HCT116 (cell line): Measurements from ENCODE around the gene C14orf180. TPM values are rescaled to one million over a fixed set of nuclear protein-coding genes. Genes with fewer than 3 reads are reported as not detected.

Experiments
- ATAC-seq: fragments of 200-7000 bp; cut with Tn5 transposase; 2 replicates; pipeline ENCODE4 v1.9.1; 2020; ENCODE audit warnings: mild to moderate bottlenecking, moderate library complexity
- BruUV-seq: library from RNA; stranded (reverse); fragments of 400-500 nt; replicated peaks from 2 replicates; lab custom pipeline; 2021; lab: Mats Ljungman, UMichigan
- CTCF ChIA-PET: fragments of 300-600 bp; sonication (Branson Sonifier 250); formaldehyde crosslinking; loops from one replicate; lab custom pipeline; 2021; ENCODE audit warnings: antibody characterized with exemption; lab: Charles Lee
- POLR2A ChIA-PET: fragments of 300-600, 350-600 bp; sonication (Branson Sonifier 250); formaldehyde crosslinking; loops from one replicate; lab custom pipeline; 2021; ENCODE audit warnings: antibody characterized with exemption; lab: Charles Lee
- RAD21 ChIA-PET, 2 experiments: fragments of 300-600 bp; sonication (Branson Sonifier 250); formaldehyde crosslinking; loops; one replicate each; lab custom pipeline; 2023; ENCODE audit warnings: low total read pairs in 2 of 2; ENCODE audit not compliant: uncharacterized antibody in 2 of 2, unreplicated experiment in 2 of 2, low non-redundant PET in 1 of 2; lab: Charles Lee
- DNase-seq: peaks from one replicate; pipeline ENCODE4 v3.0.0-alpha.2; 2010; ENCODE audit warnings: low read depth, low spot score
- H2AFZ ChIP-seq: fragments of 200-600 bp; shearing (Covaris generic), sonication (generic); 2 replicates; pipeline ENCODE4 v1.6.1; 2017; ENCODE audit warnings: low read depth, mixed run types, mixed read lengths, antibody characterized with exemption, low read length; ENCODE audit not compliant: poor library complexity, severe bottlenecking
- H3K27ac ChIP-seq: 2 replicates; pipeline ENCODE4 v1.5.1; 2012; ENCODE audit warnings: low read depth, low read length
- H3K27me3 ChIP-seq: fragments of 200-600 bp; sonication (generic); 2 replicates; pipeline ENCODE4 v1.6.1; 2016; ENCODE audit warnings: mixed run types, low read length, mixed read lengths; ENCODE audit not compliant: insufficient read depth
- H3K36me3 ChIP-seq, 2 experiments: fragments of 200-500 bp in 1 of 2; fragments of 200-600 bp in 1 of 2; sonication (Bioruptor generic) in 1 of 2; sonication (generic) in 1 of 2; 2 replicates each; pipeline versions ENCODE4 v1.5.1 to v1.6.1; 2014 to 2016; ENCODE audit warnings: low read length in 2 of 2, inconsistent platforms in 1 of 2, mixed read lengths in 1 of 2, mixed run types in 1 of 2; ENCODE audit not compliant: insufficient read depth in 2 of 2, control insufficient read depth in 1 of 2
- H3K4me1 ChIP-seq, 2 experiments: fragments of 200-600 bp in 1 of 2; sonication (generic) in 1 of 2; 2 replicates each; pipeline versions ENCODE4 v1.5.1 to v1.6.1; 2012 to 2017; ENCODE audit warnings: low read length in 2 of 2, inconsistent platforms in 1 of 2, mild to moderate bottlenecking in 1 of 2, mixed read lengths in 1 of 2, mixed run types in 1 of 2, moderate library complexity in 1 of 2; ENCODE audit not compliant: insufficient read depth in 2 of 2, control insufficient read depth in 1 of 2
- H3K4me2 ChIP-seq: fragments of 200-600 bp; sonication (generic); 2 replicates; pipeline ENCODE4 v1.6.1; 2017; ENCODE audit warnings: mixed run types, low read length, mixed read lengths
- H3K4me3 ChIP-seq, 2 experiments: fragments of 200-600 bp in 1 of 2; sonication (generic) in 1 of 2; replicated peaks in 1 of 2; 2 replicates each; pipeline ENCODE4 v1.5.1; 2011 to 2016; ENCODE audit warnings: low read length in 2 of 2, control low read depth in 1 of 2, low read depth in 1 of 2, mild to moderate bottlenecking in 1 of 2, mixed read lengths in 1 of 2, mixed run types in 1 of 2
- H3K79me2 ChIP-seq: fragments of 200-600 bp; sonication (generic); 2 replicates; pipeline ENCODE4 v1.6.1; 2017; ENCODE audit warnings: mild to moderate bottlenecking, mixed run types, low read length, moderate library complexity, mixed read lengths; ENCODE audit not compliant: insufficient read depth
- H3K9ac ChIP-seq: fragments of 200-600 bp; sonication (generic); 2 replicates; pipeline ENCODE4 v1.6.1; 2016; ENCODE audit warnings: low read length, mixed read lengths
- H3K9me2 ChIP-seq: fragments of 200-600 bp; sonication (generic), shearing (Covaris generic); 2 replicates; pipeline ENCODE4 v1.6.1; 2017; ENCODE audit warnings: mixed run types, mild to moderate bottlenecking, moderate library complexity; ENCODE audit not compliant: insufficient read depth
- H3K9me3 ChIP-seq, 2 experiments: fragments of 200-500 bp in 1 of 2; fragments of 200-600 bp in 1 of 2; sonication (Bioruptor generic) in 1 of 2; sonication (generic) in 1 of 2; 2 replicates each; pipeline ENCODE4 v1.6.1; 2014 to 2017; ENCODE audit warnings: low read length in 2 of 2, mixed read lengths in 2 of 2, inconsistent platforms in 1 of 2, low read depth in 1 of 2, mild to moderate bottlenecking in 1 of 2, mixed run types in 1 of 2, moderate library complexity in 1 of 2; ENCODE audit not compliant: control insufficient read depth in 1 of 2, insufficient read depth in 1 of 2
- H4K20me1 ChIP-seq: fragments of 200-600 bp; sonication (generic), shearing (Covaris generic); 2 replicates; pipeline ENCODE4 v1.6.1; 2017; ENCODE audit warnings: mixed run types, mild to moderate bottlenecking, moderate library complexity; ENCODE audit not compliant: insufficient read depth
- CBX3 ChIP-seq: IDR thresholded peaks from 2 replicates; pipeline ENCODE4 v1.6.1; 2012; ENCODE audit warnings: low read depth
- CEBPB ChIP-seq: IDR thresholded peaks from 2 replicates; pipeline ENCODE4 v1.6.1; 2012; ENCODE audit warnings: low read depth
- ELF1 ChIP-seq: IDR thresholded peaks from 2 replicates; pipeline ENCODE4 v1.6.1; 2012; ENCODE audit warnings: low read depth, borderline replicate concordance
- EZH2phosphoT487 ChIP-seq: fragments of 200-600 bp; IDR thresholded peaks from 2 replicates; pipeline ENCODE4 v1.6.1; 2018; ENCODE audit warnings: antibody characterized with exemption, borderline replicate concordance
- FOSL1 ChIP-seq: IDR thresholded peaks from 2 replicates; pipeline ENCODE4 v1.6.1; 2012; ENCODE audit warnings: low read depth
- JUND ChIP-seq: IDR thresholded peaks from 2 replicates; pipeline ENCODE4 v1.6.1; 2012
- POLR2A ChIP-seq: IDR thresholded peaks from 2 replicates; pipeline ENCODE4 v1.7.0; 2011; ENCODE audit warnings: borderline replicate concordance; ENCODE audit not compliant: insufficient read depth, insufficient read length; ENCODE audit errors: extremely low read depth
- POLR2AphosphoS5 ChIP-seq: IDR thresholded peaks from 2 replicates; pipeline ENCODE4 v1.6.1; 2011; ENCODE audit warnings: mild to moderate bottlenecking, low read depth, low read length, moderate library complexity
- RAD21 ChIP-seq: IDR thresholded peaks from 2 replicates; pipeline ENCODE4 v1.6.1; 2012; ENCODE audit warnings: low read depth, mild to moderate bottlenecking
- SIN3A ChIP-seq: IDR thresholded peaks from 2 replicates; pipeline ENCODE4 v1.6.1; 2012; ENCODE audit warnings: low read depth
- SRF ChIP-seq: IDR thresholded peaks from 2 replicates; pipeline ENCODE4 v1.6.1; 2012; ENCODE audit warnings: low read depth
- TCF7L2 ChIP-seq: IDR thresholded peaks from 2 replicates; pipeline ENCODE4 v1.7.0; 2011; ENCODE audit warnings: borderline replicate concordance, inconsistent platforms; ENCODE audit not compliant: insufficient read depth, insufficient read length; ENCODE audit errors: extremely low read depth
- YY1 ChIP-seq: IDR thresholded peaks from 2 replicates; pipeline ENCODE4 v1.6.1; 2011; ENCODE audit warnings: low read length, low read depth, moderate library complexity, mild to moderate bottlenecking; ENCODE audit not compliant: insufficient replicate concordance; ENCODE audit errors: extremely low read depth
- ZFX ChIP-seq: fragments of 450-650 bp; IDR thresholded peaks from 2 replicates; pipeline ENCODE4 v1.6.1; 2017
- ZNF274 ChIP-seq: fragments of 200-500 bp; sonication (Bioruptor generic); IDR thresholded peaks from 2 replicates; pipeline ENCODE4 v1.6.1; 2014; ENCODE audit warnings: mild to moderate bottlenecking, low read depth, low read length, inconsistent platforms
- intact Hi-C: fragments of 100-400 bp; cut with micrococcal nuclease; formaldehyde crosslinking; loops from 2 replicates; pipeline ENCODE4 v1.10.0; 2022
- total RNA-seq: library from RNA; stranded (reverse); gene quantifications from one replicate; pipeline ENCODE4 v1.2.1, GENCODE V29; 2021; ENCODE audit not compliant: unreplicated experiment
- TF ChIP-seq, protein P1 (sequence below): IDR thresholded peaks from 2 replicates; pipeline ENCODE4 v1.6.1; 2012; ENCODE audit warnings: low read depth
- TF ChIP-seq, protein P2 (sequence below): IDR thresholded peaks from 2 replicates; pipeline ENCODE4 v1.6.1; 2012
- TF ChIP-seq, protein P3 (sequence below): IDR thresholded peaks from 2 replicates; pipeline ENCODE4 v1.6.1; 2012
- TF ChIP-seq, protein P4 (sequence below), 3 experiments: fragments of 200-600 bp in 1 of 3; sonication (generic) in 1 of 3; IDR thresholded peaks in 2 of 3; conservative IDR thresholded peaks in 1 of 3; 2 replicates each; pipeline ENCODE4 v1.5.1; 2012 to 2017; ENCODE audit warnings: low read depth in 2 of 3, low read length in 2 of 3, antibody characterized with exemption in 1 of 3, borderline replicate concordance in 1 of 3, control low read depth in 1 of 3, mild to moderate bottlenecking in 1 of 3, mixed read lengths in 1 of 3, mixed run types in 1 of 3, moderate library complexity in 1 of 3; ENCODE audit not compliant: insufficient read depth in 1 of 3

Gene C14orf180
- total RNA-seq, 1 experiment from 2014 or later, result not detected

GRCh38 chr14:104532191-104532555 lies 47.4 kb upstream of the C14orf180 start:
- intact Hi-C loops, result no loop called here
- ChIA-PET POLR2A (no interaction called here), RAD21 (no interaction called here), CTCF (no interaction called here)
- Histone ChIP-seq H3K4me3 (no peak overlapping the region), H3K9me3 (no peaks in the 10 kb centered on the region), H4K20me1 (no peaks in the 10 kb centered on the region), H3K27ac (no peak overlapping the region), H3K4me1 (peaks cover 0 to 3% of the 10 kb centered on the region in 2 experiments; a peak in 1 of 4 replicates), H3K4me2 (no peak overlapping the region), H3K36me3 (no peaks in the 10 kb centered on the region), H3K79me2 (no peaks in the 10 kb centered on the region), H2AFZ (no peak overlapping the region), H3K9me2 (no peaks in the 10 kb centered on the region), H3K27me3 (peaks cover 27% of the 10 kb centered on the region), H3K9ac (no peak overlapping the region)
- no TSS peak for BruUV-seq
- ATAC-seq (no peak), DNase-seq (no peak)
- no peak for TF ChIP-seq EZH2phosphoT487
- TF ChIP-seq, protein P1, sequence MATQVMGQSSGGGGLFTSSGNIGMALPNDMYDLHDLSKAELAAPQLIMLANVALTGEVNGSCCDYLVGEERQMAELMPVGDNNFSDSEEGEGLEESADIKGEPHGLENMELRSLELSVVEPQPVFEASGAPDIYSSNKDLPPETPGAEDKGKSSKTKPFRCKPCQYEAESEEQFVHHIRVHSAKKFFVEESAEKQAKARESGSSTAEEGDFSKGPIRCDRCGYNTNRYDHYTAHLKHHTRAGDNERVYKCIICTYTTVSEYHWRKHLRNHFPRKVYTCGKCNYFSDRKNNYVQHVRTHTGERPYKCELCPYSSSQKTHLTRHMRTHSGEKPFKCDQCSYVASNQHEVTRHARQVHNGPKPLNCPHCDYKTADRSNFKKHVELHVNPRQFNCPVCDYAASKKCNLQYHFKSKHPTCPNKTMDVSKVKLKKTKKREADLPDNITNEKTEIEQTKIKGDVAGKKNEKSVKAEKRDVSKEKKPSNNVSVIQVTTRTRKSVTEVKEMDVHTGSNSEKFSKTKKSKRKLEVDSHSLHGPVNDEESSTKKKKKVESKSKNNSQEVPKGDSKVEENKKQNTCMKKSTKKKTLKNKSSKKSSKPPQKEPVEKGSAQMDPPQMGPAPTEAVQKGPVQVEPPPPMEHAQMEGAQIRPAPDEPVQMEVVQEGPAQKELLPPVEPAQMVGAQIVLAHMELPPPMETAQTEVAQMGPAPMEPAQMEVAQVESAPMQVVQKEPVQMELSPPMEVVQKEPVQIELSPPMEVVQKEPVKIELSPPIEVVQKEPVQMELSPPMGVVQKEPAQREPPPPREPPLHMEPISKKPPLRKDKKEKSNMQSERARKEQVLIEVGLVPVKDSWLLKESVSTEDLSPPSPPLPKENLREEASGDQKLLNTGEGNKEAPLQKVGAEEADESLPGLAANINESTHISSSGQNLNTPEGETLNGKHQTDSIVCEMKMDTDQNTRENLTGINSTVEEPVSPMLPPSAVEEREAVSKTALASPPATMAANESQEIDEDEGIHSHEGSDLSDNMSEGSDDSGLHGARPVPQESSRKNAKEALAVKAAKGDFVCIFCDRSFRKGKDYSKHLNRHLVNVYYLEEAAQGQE, result no peak
- TF ChIP-seq CBX3, result no peak
- TF ChIP-seq POLR2AphosphoS5, result no peak
- TF ChIP-seq ZNF274, result no peak
- TF ChIP-seq SRF, result no peak
- TF ChIP-seq, protein P2, sequence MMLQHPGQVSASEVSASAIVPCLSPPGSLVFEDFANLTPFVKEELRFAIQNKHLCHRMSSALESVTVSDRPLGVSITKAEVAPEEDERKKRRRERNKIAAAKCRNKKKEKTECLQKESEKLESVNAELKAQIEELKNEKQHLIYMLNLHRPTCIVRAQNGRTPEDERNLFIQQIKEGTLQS, result no peak
- no peak for TF ChIP-seq TCF7L2
- TF ChIP-seq ZFX, result no peak
- no peak for TF ChIP-seq RAD21
- TF ChIP-seq, protein P3, sequence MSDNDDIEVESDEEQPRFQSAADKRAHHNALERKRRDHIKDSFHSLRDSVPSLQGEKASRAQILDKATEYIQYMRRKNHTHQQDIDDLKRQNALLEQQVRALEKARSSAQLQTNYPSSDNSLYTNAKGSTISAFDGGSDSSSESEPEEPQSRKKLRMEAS, result no peak
- no peak for TF ChIP-seq POLR2A
- TF ChIP-seq FOSL1, result no peak
- TF ChIP-seq JUND, result no peak
- no peak for TF ChIP-seq YY1
- TF ChIP-seq CEBPB, result no peak
- no peak for TF ChIP-seq ELF1
- TF ChIP-seq SIN3A, result no peak
- TF ChIP-seq, protein P4, sequence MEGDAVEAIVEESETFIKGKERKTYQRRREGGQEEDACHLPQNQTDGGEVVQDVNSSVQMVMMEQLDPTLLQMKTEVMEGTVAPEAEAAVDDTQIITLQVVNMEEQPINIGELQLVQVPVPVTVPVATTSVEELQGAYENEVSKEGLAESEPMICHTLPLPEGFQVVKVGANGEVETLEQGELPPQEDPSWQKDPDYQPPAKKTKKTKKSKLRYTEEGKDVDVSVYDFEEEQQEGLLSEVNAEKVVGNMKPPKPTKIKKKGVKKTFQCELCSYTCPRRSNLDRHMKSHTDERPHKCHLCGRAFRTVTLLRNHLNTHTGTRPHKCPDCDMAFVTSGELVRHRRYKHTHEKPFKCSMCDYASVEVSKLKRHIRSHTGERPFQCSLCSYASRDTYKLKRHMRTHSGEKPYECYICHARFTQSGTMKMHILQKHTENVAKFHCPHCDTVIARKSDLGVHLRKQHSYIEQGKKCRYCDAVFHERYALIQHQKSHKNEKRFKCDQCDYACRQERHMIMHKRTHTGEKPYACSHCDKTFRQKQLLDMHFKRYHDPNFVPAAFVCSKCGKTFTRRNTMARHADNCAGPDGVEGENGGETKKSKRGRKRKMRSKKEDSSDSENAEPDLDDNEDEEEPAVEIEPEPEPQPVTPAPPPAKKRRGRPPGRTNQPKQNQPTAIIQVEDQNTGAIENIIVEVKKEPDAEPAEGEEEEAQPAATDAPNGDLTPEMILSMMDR (IDR thresholded peaks at IDR 0.05 in 2 of 3, conservative IDR thresholded peaks at IDR 0.05 in 1 of 3; ENCODE audit: borderline replicate concordance in 1 of 3, insufficient read depth in 1 of 3, low read depth in 2 of 3, low read length in 2 of 3), result no peak
